Transverse colon (tissue), 4 donors: ENCODE results near the gene SHB. TPM values are rescaled to one million over a fixed set of nuclear protein-coding genes. Genes with fewer than 3 reads are reported as not detected.

ENCODE experiments used
- DNase-seq: peaks from one replicate; pipeline ENCODE4 v3.0.0-alpha.2; 2019
- H3K27ac ChIP-seq, 4 donors: fragments of 200-600 bp; sonication (generic); 2 replicates each; pipeline ENCODE4 v1.5.1; 2016 to 2018; ENCODE audit warnings: inconsistent platforms in 4 of 4
- H3K27me3 ChIP-seq: fragments of 200-600 bp; sonication (generic); 2 replicates; pipeline ENCODE4 v1.5.1; 2017; ENCODE audit warnings: inconsistent platforms
- H3K36me3 ChIP-seq, 4 donors: fragments of 200-600 bp; sonication (generic); 2 replicates each; pipeline ENCODE4 v1.5.1; 2017 to 2019; ENCODE audit warnings: inconsistent platforms in 4 of 4
- H3K4me1 ChIP-seq, 4 donors: fragments of 200-600 bp; sonication (generic); 2 replicates each; pipeline ENCODE4 v1.5.1; 2017 to 2020; ENCODE audit warnings: inconsistent platforms in 4 of 4
- H3K4me3 ChIP-seq, 4 donors: fragments of 200-600 bp; sonication (generic); 1 replicate in 1 of 4; 2 replicates in 3 of 4; pipeline versions ENCODE4 v1.5.1 to v1.6.1; 2017 to 2019; ENCODE audit warnings: inconsistent platforms in 4 of 4
- H3K9me3 ChIP-seq, 2 donors: fragments of 200-600 bp; sonication (generic); 2 replicates each; pipeline ENCODE4 v1.5.1; 2017 to 2019; ENCODE audit warnings: inconsistent platforms in 2 of 2
- EP300 ChIP-seq: sonication (generic); formaldehyde crosslinking; IDR thresholded peaks from one replicate; pipeline ENCODE4 v1.6.1; 2017; ENCODE audit warnings: antibody characterized with exemption, low read depth
- POLR2A ChIP-seq: fragments of 450-650 bp; IDR thresholded peaks from one replicate; pipeline ENCODE4 v1.6.1; 2016; ENCODE audit warnings: antibody characterized with exemption, mild to moderate bottlenecking, moderate library complexity
- POLR2AphosphoS5 ChIP-seq, 3 donors: sonication (generic); formaldehyde crosslinking; IDR thresholded peaks; one replicate each; pipeline ENCODE4 v1.6.1; 2016; ENCODE audit warnings: antibody characterized with exemption in 3 of 3
- WGBS, 2 donors: methylation state at CpG; one replicate each; pipeline ENCODE4 v1.1.5; 2018; ENCODE audit warnings: low coverage in 1 of 2; 5-methylcytosine and 5-hydroxymethylcytosine counted together
- in situ Hi-C, 4 donors: fragments of 200-750 bp; cut with MboI; loops; one replicate each; pipeline versions ENCODE4 v1.15.0 to v1.15.1; 2017; ENCODE audit warnings: low sequenced_read_pairs in 3 of 4, low pct_ligation_motif_present in 1 of 4, low pct_unique_long_range_greater_than_20kb in 1 of 4
- intact Hi-C: fragments of 100-400 bp; cut with DNase I; formaldehyde crosslinking; loops from one replicate; pipeline ENCODE4 v1.15.1; 2023; ENCODE audit warnings: low total_unique reads
- total RNA-seq, 4 donors: library from RNA; depleted of rRNA; stranded (reverse); fragments of >200 nt; gene quantifications; one replicate each; pipeline ENCODE4 v1.1.0, GENCODE V29; 2016
- TF ChIP-seq, protein P1 (sequence below), 5 experiments: fragments of 200-600 bp in 3 of 5; fragments of 450-650 bp in 2 of 5; sonication (generic) in 3 of 5; IDR thresholded peaks; 1 replicate in 2 of 5; 2 replicates in 3 of 5; pipeline ENCODE4 v1.5.1; 2016 to 2017; ENCODE audit warnings: antibody characterized with exemption in 5 of 5, inconsistent platforms in 3 of 5, mild to moderate bottlenecking in 2 of 5, moderate library complexity in 1 of 5

The SHB gene
- total RNA-seq, 4 donors from 2014 or later = 11.9 to 33.7 (median 22.2) TPM

- Histone ChIP-seq H3K27ac (no peak overlapping the region), H3K36me3 (no peaks in the 10 kb centered on the region), H3K4me1 (no peaks in the 10 kb centered on the region), H3K27me3 (no peaks in the 10 kb centered on the region), H3K9me3 (no peaks in the 10 kb centered on the region), H3K4me3 (no peak overlapping the region)
- TF ChIP-seq EP300 (no peak), POLR2AphosphoS5 (IDR thresholded peaks at IDR 0.05) (no peak), POLR2A (no peak)
- TF ChIP-seq, protein P1, sequence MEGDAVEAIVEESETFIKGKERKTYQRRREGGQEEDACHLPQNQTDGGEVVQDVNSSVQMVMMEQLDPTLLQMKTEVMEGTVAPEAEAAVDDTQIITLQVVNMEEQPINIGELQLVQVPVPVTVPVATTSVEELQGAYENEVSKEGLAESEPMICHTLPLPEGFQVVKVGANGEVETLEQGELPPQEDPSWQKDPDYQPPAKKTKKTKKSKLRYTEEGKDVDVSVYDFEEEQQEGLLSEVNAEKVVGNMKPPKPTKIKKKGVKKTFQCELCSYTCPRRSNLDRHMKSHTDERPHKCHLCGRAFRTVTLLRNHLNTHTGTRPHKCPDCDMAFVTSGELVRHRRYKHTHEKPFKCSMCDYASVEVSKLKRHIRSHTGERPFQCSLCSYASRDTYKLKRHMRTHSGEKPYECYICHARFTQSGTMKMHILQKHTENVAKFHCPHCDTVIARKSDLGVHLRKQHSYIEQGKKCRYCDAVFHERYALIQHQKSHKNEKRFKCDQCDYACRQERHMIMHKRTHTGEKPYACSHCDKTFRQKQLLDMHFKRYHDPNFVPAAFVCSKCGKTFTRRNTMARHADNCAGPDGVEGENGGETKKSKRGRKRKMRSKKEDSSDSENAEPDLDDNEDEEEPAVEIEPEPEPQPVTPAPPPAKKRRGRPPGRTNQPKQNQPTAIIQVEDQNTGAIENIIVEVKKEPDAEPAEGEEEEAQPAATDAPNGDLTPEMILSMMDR (IDR thresholded peaks at IDR 0.05) = no peak
- intact Hi-C loops = no loop called here
- 52 to 80% methylated on average over 2 to 9 of the region's 9 CpGs for WGBS, 2 donors
- DNase-seq = no peak
- in situ Hi-C loops = no loop called here
Observed at GRCh38 chr9:37927132-37927531, 141.9 kb downstream of the SHB start.

DNA sequence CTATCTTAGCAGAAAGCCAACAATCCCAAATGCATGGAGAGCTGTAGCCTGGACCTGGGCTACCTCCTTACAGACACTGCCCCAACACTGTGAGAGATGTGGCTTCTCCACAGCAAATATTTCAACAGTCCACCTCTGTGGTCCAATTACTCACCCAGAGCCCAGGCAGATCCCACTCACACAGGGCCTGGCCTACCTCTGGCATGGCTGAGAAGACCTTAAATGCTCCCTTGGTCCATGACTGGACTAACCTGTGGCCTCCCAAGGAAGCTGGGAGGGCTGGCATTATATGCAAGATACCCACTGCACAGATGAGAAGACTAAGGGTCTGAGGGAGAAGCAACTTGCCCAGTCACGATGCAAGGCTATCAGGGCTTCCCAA, 142.3 kb downstream of the SHB start:
- intact Hi-C loops = no loop called here

DNA sequence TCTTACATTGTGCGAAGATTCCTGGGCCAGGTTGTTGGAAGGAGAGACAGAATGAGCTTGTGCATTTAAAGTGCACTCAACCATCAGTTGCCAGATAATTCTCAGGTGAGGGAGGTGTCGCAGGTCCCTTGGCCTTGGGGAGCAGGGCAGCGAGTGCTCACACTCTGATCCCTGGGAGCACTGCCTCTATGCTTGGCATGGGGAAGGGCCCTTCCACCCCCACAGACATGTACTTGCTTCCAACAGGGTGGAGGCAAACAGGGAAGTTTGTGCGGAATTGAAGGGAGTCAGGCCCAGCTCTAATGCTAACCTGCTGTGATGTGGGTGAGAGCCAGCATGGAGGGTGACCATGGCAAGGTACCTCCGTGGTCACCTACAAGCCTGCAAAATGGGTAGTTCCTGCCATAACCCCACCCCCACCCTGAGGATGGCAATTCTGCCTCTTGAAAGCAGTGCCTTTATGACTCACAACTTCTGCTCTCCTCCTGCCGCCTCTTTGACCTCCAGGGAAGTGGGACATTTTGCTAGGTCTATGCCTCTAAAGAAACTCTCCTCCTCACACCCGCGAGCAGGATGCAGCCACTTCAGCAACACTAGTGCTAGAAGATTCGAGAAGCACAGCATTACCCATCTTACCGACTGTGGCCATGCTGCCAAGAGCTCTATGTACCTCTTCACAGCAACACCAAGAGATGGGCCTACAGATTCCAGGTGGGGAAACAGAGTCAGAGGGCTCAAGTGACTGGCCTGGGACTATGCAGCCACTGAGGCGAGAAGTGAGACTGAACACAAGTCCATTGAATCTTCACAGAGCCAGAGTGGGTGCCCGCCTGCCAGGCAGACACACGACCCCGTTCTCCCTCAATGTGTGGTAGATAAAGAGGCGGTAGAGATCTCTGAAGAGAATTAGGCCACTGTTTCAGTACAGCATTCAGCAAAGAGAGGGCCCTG, 143.0 kb downstream of the SHB start:
- TF ChIP-seq, protein P1 (IDR thresholded peaks at IDR 0.05) = no peak
- TF ChIP-seq EP300 = no peak
- TF ChIP-seq POLR2A = no peak
- TF ChIP-seq POLR2AphosphoS5 (IDR thresholded peaks at IDR 0.05) = no peak
- Histone ChIP-seq H3K27ac (no peak overlapping the region), H3K36me3 (no peaks in the 10 kb centered on the region), H3K4me3 (no peak overlapping the region), H3K27me3 (no peaks in the 10 kb centered on the region), H3K4me1 (no peaks in the 10 kb centered on the region), H3K9me3 (no peaks in the 10 kb centered on the region)
- WGBS, 2 donors = 85 to 94% methylated on average over 2 to 15 of the region's 15 CpGs
- in situ Hi-C loops (no loop called here), intact Hi-C loops (no loop called here)
- DNase-seq = no peak

More for the DNA sequence above, 142.3 kb downstream of the SHB start:
- in situ Hi-C loops = no loop called here
- Histone ChIP-seq H3K9me3 (no peaks in the 10 kb centered on the region), H3K4me3 (no peak overlapping the region), H3K4me1 (no peaks in the 10 kb centered on the region), H3K27me3 (no peaks in the 10 kb centered on the region), H3K27ac (no peak overlapping the region), H3K36me3 (no peaks in the 10 kb centered on the region)
- DNase-seq = no peak
- WGBS, 2 donors = 73% methylated on average over 1 of the region's 1 CpG; no CpG with 5 or more reads in 1 of the 2 donors
- TF ChIP-seq, protein P1 (IDR thresholded peaks at IDR 0.05) = no peak
- TF ChIP-seq POLR2AphosphoS5 (IDR thresholded peaks at IDR 0.05) (no peak), EP300 (no peak), POLR2A (no peak)

DNA sequence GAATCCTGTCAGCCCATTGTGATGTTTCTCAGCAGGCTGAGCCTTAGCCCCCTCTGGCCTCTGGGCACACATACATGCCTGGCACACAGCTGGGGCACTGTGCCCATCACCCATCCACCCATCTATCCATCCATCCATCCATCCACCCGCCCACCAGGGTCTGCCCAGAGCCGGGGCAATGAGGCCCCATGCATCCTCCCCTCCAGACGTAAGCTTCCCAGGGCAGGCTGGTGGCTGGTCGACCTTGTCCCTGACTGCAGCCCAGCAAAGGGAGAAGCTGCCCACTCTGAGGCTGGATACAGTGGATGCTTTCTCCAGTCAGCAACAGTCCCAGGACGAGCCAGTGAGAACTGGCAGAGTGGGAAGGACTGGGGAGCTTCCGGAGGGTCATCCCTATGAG, 144.0 kb downstream of the SHB start:
- intact Hi-C loops (no loop called here), in situ Hi-C loops (no loop called here)
- Histone ChIP-seq H3K27me3 (no peaks in the 10 kb centered on the region), H3K4me1 (no peaks in the 10 kb centered on the region), H3K27ac (no peak overlapping the region), H3K9me3 (no peaks in the 10 kb centered on the region), H3K4me3 (no peak overlapping the region), H3K36me3 (no peaks in the 10 kb centered on the region)
- TF ChIP-seq EP300 (no peak), POLR2A (no peak), POLR2AphosphoS5 (IDR thresholded peaks at IDR 0.05) (no peak)
- TF ChIP-seq, protein P1 (IDR thresholded peaks at IDR 0.05) = no peak
- WGBS, 2 donors = 93% methylated on average over 6 of the region's 6 CpGs; no CpG with 5 or more reads in 1 of the 2 donors
- no peak for DNase-seq
